Activated T-helper 2 cell treated with anti-CD3 and anti-CD28 coated beads, Interferon-gamma antibody, Interleukin-2, Interleukin-4, amounts not matched to agents 10 μg/mL and 5 μg/mL and 100 μg/mL, durations not matched to agents 14 hours and 24 hours and 36 hours (primary cell): ENCODE measurements around the gene SMYD1. TPM values are rescaled to one million over a fixed set of nuclear protein-coding genes. Genes with fewer than 3 reads are reported as not detected.

Experiments used
- DNase-seq: peaks from one replicate; pipeline ENCODE4 v3.0.0; 2021; ENCODE audit warnings: low spot score
- H3K27ac Mint-ChIP-seq: one replicate; pipeline ENCODE4 v1.8.0; 2021; ENCODE audit warnings: mixed read lengths
- H3K27me3 Mint-ChIP-seq: one replicate; pipeline ENCODE4 v1.8.0; 2021; ENCODE audit warnings: low read depth, mixed read lengths
- H3K36me3 Mint-ChIP-seq: one replicate; pipeline ENCODE4 v1.8.0; 2021; ENCODE audit warnings: low read depth, mixed read lengths
- H3K4me1 Mint-ChIP-seq: one replicate; pipeline ENCODE4 v1.8.0; 2021; ENCODE audit warnings: low read depth, mixed read lengths
- H3K4me3 Mint-ChIP-seq: one replicate; pipeline ENCODE4 v1.8.0; 2021; ENCODE audit warnings: low read depth, mild to moderate bottlenecking, moderate library complexity, mixed read lengths
- H3K9me3 Mint-ChIP-seq: one replicate; pipeline ENCODE4 v1.8.0; 2021; ENCODE audit warnings: mixed read lengths
- intact Hi-C: fragments of 100-400 bp; cut with micrococcal nuclease; formaldehyde crosslinking; loops from one replicate; pipeline ENCODE4 v1.15.1; 2023
- total RNA-seq: library from RNA; stranded (reverse); gene quantifications from 2 replicates; pipeline ENCODE4 v1.2.3, GENCODE V29; 2022

The SMYD1 gene
- total RNA-seq, 1 donor from 2014 or later = not detected

DNA sequence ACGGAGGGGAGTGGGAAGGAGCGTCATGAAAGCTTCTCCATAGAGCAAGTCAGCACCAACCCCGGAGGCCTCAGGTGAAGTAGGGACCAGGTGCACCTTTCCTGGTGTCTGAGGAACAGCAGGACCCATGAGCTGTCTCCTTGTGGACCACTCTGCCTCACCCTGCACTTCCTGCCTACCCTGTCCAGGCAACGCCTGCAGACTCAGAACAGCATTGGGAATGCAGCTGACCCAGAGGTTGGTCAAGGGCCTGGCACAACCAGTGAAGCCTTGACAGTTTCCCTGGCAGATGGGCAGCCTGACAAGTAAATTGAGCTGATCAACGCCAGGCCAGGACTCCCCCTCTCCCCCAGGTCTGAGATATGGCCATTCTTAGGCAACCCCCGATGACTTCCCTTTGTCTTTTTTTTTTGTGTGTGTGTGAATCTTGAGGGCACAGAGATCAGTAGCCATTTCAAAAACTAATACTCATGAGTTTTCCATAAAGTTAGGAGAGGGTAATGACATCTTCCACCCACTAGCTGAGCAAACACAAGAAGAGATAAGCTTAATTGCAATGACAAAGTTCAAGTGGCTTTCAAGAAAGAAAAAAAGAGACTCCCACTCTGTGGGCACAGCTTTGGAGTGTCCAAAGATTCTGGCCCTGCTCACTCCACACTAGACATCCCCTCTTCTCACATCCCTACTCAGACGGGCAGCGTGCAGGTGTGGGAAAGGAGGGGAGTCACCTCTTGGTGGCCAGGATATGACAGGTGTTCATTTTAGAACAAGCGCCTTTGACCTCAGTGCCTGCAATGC, 63.8 kb downstream of the SMYD1 start:
- Mint-ChIP-seq H3K27ac (no peak overlapping the region), H3K4me1 (no peaks in the 10 kb centered on the region), H3K4me3 (no peak overlapping the region), H3K27me3 (peaks cover 14% of the 10 kb centered on the region), H3K9me3 (no peaks in the 10 kb centered on the region), H3K36me3 (no peaks in the 10 kb centered on the region)
- intact Hi-C loops = no loop called here
- no peak for DNase-seq

DNA sequence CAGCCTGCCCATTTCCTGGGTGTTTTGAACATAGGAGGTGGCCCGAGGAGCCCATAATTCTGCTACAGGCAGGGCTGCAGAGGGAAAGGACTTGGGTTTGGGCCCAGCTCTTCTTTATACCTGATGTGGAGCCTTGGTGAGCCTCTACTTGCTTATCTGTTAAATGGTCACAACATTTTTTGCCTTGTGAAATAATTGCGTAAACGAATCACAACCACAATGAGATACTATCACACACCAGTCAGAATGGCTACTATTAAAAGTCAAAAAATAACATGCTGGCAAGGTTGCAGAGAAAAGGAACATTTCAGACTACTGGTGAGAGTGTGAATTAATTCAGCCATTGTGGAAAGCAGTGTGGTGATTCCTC, 64.4 kb downstream of the SMYD1 start:
- no peak overlapping the region for H3K27ac Mint-ChIP-seq
- H3K4me3 Mint-ChIP-seq = no peak overlapping the region
- intact Hi-C loops = no loop called here
- DNase-seq = no peak
- H3K4me1 Mint-ChIP-seq = no peaks in the 10 kb centered on the region
- H3K36me3 Mint-ChIP-seq = no peaks in the 10 kb centered on the region
- H3K27me3 Mint-ChIP-seq = peaks cover 16% of the 10 kb centered on the region
- no peaks in the 10 kb centered on the region for H3K9me3 Mint-ChIP-seq

DNA sequence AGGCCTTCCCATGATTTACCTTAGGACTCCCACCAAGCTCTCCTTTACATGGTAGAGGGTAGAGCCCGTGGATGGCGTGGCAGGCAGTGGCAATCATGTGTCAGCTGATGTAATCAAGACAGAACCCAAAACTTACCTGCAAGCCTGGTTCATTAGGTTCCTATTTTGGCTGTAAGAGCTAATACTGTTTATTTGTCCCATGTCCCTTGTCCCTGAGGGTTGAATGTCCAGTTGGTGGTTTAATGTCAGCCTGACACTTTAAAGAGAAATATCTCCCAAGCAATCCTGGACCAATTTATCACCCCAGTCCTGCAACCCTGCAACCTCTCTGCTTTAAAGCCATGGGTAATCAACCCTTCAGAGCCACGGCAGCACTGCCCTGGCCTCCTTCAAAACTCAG, 66.2 kb downstream of the SMYD1 start:
- no peaks in the 10 kb centered on the region for H3K9me3 Mint-ChIP-seq
- H3K4me1 Mint-ChIP-seq = no peaks in the 10 kb centered on the region
- intact Hi-C loops = no loop called here
- no peak overlapping the region for H3K4me3 Mint-ChIP-seq
- peaks cover 13% of the 10 kb centered on the region for H3K27me3 Mint-ChIP-seq
- no peaks in the 10 kb centered on the region for H3K36me3 Mint-ChIP-seq
- DNase-seq = no peak
- H3K27ac Mint-ChIP-seq = no peak overlapping the region

DNA sequence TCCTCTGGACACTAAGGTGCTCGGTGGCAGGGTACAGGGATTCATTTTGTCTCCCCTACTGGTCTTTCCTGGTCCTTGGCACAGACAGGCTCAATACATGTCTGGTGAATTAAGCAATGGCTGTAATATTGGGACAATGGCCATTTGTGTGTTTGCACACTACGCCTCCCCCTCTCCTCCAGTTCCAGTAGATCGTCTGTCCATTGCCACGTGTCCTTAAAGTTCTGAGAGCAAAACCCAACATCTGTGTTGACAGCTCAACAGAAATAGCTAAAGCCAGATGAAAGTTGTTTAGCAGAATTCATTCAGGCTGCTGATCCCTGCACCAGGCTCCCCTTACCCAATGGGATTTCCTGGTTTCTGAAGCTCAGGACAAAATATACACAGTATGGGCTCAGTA, 69.2 kb downstream of the SMYD1 start:
- Mint-ChIP-seq H3K4me3 (no peak overlapping the region), H3K27ac (no peak overlapping the region), H3K4me1 (no peaks in the 10 kb centered on the region), H3K36me3 (no peaks in the 10 kb centered on the region), H3K27me3 (peaks cover 19% of the 10 kb centered on the region), H3K9me3 (no peaks in the 10 kb centered on the region)
- DNase-seq = no peak
- intact Hi-C loops = no loop called here

DNA sequence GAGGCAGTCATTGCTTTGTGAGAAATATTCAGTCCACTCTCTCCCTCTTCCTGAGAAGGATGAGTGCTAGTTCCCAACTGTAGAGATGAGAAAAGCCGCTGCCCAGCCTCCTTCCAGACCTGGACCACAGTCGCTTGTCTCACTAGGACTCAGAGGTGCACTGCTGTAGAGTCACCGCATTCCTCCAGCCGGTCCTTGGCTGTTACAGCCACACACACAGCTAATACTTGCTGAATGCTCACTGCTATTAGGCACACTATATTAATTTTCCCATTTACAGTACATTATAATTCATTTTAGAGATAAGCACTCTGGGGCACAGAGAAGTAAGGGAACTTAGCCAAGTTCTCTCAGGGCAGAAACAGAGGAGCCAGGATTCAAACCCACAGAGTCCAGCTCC, 70.2 kb downstream of the SMYD1 start:
- H3K27ac Mint-ChIP-seq = no peak overlapping the region
- intact Hi-C loops = no loop called here
- no peak for DNase-seq
- no peaks in the 10 kb centered on the region for H3K9me3 Mint-ChIP-seq
- no peak overlapping the region for H3K4me3 Mint-ChIP-seq
- H3K36me3 Mint-ChIP-seq = no peaks in the 10 kb centered on the region
- H3K27me3 Mint-ChIP-seq = peaks cover 21% of the 10 kb centered on the region
- no peaks in the 10 kb centered on the region for H3K4me1 Mint-ChIP-seq

DNA sequence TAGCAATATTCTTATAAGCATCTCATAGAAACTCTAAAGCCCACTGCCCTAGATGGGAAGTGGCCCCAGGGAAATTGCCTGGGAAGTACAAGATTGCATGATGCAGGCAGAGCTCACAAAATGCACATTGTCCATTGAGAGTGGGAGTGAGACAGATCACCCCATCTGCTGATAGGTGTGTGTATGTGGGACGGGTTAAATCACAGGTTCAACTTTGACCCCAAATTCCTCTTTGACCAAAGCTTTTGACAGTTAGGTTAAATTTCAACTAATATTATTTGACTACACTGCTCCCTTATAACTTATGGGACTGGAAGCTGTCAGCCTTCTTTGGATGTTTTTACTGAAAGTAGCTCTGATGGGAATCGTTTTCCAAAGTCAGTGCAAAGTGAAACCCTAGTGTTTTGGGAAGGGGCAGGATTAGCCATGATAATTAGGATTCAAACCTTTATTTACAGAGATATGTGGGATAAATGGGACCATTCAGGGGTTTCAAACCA, 71.6 kb downstream of the SMYD1 start:
- no peaks in the 10 kb centered on the region for H3K9me3 Mint-ChIP-seq
- H3K27me3 Mint-ChIP-seq = peaks cover 30% of the 10 kb centered on the region
- no peak overlapping the region for H3K4me3 Mint-ChIP-seq
- intact Hi-C loops = no loop called here
- no peak for DNase-seq
- H3K4me1 Mint-ChIP-seq = no peaks in the 10 kb centered on the region
- H3K27ac Mint-ChIP-seq = no peak overlapping the region
- H3K36me3 Mint-ChIP-seq = no peaks in the 10 kb centered on the region

DNA sequence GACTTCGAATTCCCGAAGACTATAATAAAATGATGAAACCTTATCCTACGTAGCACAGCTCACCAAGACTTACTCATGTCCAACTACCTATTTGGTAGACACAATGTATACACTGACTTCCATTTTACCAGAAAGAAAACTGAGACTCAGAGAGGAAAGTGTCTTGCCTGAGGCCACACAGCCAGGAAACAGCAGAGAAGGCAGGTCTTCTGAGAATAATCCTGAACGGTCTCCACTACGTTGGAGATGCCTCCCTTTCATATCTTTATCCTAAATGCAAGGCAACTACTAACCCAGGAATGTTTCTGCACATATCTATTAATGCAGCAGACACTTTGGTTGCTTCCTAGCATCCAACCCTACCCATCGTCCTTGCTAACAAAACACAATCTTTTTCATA, 72.2 kb downstream of the SMYD1 start:
- Mint-ChIP-seq H3K4me3 (no peak overlapping the region), H3K27me3 (peaks cover 31% of the 10 kb centered on the region), H3K9me3 (no peaks in the 10 kb centered on the region), H3K27ac (no peak overlapping the region), H3K4me1 (no peaks in the 10 kb centered on the region), H3K36me3 (no peaks in the 10 kb centered on the region)
- no peak for DNase-seq
- intact Hi-C loops = no loop called here

DNA sequence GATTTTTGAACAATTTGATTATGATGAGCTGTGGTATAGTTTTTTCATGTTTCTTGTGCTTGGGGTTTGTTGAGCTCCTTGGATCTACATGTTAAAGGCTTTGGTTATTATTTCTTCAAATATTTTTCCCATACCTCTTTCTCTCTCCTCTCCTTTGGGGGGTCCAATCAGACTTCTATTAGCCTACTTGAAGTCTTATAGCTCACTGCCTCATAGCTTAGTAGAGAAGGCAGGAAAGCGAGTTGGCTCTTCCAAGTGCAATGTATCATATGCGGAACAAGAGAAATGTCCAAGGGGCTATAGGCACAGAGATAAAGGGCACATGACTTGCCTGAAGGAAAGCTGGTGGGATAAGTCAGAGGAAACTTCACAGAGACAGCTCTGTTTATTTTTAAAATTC, 74.3 kb downstream of the SMYD1 start:
- no peak for DNase-seq
- H3K4me3 Mint-ChIP-seq = no peak overlapping the region
- no peaks in the 10 kb centered on the region for H3K4me1 Mint-ChIP-seq
- H3K36me3 Mint-ChIP-seq = no peaks in the 10 kb centered on the region
- H3K9me3 Mint-ChIP-seq = no peaks in the 10 kb centered on the region
- peaks cover 29% of the 10 kb centered on the region for H3K27me3 Mint-ChIP-seq
- intact Hi-C loops = no loop called here
- no peak overlapping the region for H3K27ac Mint-ChIP-seq

DNA sequence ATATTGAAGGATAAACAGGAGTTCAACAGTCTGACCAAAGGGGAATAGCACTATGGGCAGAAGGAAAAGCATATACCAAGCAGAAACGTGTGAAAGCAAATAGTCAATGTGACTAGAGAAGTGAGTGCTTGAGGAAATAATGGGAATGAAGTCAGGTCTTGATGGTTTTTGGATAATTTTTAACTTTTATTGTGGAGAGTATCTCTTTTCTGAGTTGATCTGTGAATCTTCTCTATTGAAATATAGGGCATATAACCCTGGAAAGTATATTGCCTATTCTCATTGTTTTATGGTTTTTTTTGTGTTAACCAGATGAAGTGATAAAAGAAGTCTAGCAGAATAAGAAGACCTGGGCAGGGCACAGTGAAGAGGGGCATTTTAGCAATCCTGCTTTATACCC, 76.6 kb downstream of the SMYD1 start:
- peaks cover 31% of the 10 kb centered on the region for H3K27me3 Mint-ChIP-seq
- H3K4me1 Mint-ChIP-seq = no peaks in the 10 kb centered on the region
- no peak for DNase-seq
- peaks cover 15% of the 10 kb centered on the region for H3K9me3 Mint-ChIP-seq
- no peaks in the 10 kb centered on the region for H3K36me3 Mint-ChIP-seq
- H3K27ac Mint-ChIP-seq = no peak overlapping the region
- intact Hi-C loops = no loop called here
- no peak overlapping the region for H3K4me3 Mint-ChIP-seq

DNA sequence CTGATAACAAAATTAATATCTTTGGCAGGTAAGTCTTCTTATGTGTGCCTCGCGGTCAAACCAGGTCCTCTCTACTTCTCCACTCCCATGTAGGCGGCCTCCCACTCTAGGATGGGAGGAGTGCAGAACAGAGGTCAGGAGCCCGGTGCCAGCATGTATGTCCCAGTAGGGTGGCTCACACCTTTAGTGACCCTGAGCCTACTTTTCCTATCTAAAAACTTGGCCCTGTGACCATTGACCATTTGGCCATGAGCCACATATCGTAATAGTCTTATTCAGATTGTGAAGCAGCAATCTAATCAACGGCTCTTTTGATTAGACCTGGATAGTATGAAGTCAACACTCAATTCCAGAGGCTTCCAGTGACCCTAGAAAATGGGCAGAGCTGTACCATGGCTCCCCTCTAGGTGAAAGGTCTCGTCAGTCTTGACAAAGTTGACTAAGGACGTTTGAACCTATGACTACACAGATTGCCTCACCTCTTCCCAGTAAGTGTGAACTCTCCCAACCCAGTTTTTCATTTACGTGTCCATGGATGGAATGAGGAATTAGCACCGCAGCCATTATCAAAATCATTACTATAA, 77.4 kb downstream of the SMYD1 start:
- DNase-seq = no peak
- Mint-ChIP-seq H3K27ac (no peak overlapping the region), H3K4me1 (no peaks in the 10 kb centered on the region), H3K9me3 (peaks cover 17% of the 10 kb centered on the region), H3K36me3 (no peaks in the 10 kb centered on the region), H3K27me3 (peaks cover 32% of the 10 kb centered on the region), H3K4me3 (no peak overlapping the region)
- intact Hi-C loops = no loop called here

DNA sequence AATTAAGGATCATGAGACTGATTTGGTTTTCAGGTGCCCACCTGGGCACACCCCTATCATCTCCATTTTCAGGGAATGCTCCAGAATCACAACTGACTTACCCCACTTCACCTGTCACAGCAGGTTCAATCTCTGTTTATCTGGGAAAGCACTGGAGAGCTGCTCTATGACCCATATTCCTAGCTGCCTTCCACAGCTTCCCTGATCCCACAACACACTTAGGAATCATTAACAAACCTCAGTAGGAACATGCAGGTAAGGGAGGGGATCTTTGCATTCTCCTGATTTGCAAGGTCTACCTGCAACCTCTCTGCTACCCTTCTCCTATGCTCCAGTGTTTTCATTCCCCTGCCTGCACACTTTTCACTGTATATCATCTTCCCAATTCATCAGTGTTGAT, 79.0 kb downstream of the SMYD1 start:
- DNase-seq = no peak
- H3K4me3 Mint-ChIP-seq = no peak overlapping the region
- H3K27ac Mint-ChIP-seq = no peak overlapping the region
- intact Hi-C loops = no loop called here
- peaks cover 17% of the 10 kb centered on the region for H3K9me3 Mint-ChIP-seq
- no peaks in the 10 kb centered on the region for H3K4me1 Mint-ChIP-seq
- peaks cover 27% of the 10 kb centered on the region for H3K27me3 Mint-ChIP-seq
- H3K36me3 Mint-ChIP-seq = no peaks in the 10 kb centered on the region

DNA sequence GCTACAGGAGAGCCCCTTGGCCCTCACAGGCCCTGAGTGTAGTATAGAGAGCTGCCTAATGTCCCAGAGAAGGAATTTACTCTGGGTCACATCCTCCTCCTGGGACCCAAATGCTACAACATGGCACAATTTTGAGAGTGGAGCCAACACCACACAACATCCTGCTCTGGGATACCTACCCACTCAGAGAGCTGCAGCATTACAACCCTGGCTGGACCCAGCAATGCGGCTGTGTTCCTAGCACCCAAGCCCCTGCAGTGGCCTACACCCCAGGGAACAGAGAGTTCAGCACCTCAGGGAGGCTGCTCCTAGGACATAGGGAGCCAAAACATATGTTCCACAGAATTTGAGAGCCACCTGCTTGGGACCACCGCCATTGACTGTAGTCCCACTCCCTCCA, 79.5 kb downstream of the SMYD1 start:
- peaks cover 21% of the 10 kb centered on the region for H3K9me3 Mint-ChIP-seq
- H3K27ac Mint-ChIP-seq = no peak overlapping the region
- no peak for DNase-seq
- intact Hi-C loops = no loop called here
- H3K36me3 Mint-ChIP-seq = no peaks in the 10 kb centered on the region
- H3K4me1 Mint-ChIP-seq = no peaks in the 10 kb centered on the region
- no peak overlapping the region for H3K4me3 Mint-ChIP-seq
- H3K27me3 Mint-ChIP-seq = peaks cover 28% of the 10 kb centered on the region

DNA sequence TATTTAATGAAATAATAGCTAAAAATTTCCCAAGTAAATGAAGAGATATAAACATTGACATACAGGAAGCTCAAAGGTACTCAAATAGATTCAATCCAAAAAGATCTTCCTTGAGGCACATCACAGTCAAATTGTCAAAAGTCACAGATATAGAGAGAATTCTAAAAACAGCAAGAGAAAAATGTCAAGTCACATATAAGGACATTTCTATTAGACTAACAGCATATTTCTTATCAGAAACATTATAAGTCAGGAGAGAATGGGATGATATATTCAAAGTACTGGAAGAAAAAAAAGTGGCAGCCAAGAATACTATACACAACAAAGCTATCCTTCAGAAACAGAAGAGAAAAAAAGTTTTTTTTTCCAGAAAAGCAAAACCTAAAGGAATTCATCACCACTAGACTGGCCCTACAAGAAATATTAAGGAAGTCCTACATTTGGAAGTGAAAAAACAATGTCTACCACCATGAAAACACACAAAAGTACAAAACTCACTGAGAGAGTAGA, 81.4 kb downstream of the SMYD1 start:
- Mint-ChIP-seq H3K36me3 (no peaks in the 10 kb centered on the region), H3K4me3 (no peak overlapping the region), H3K4me1 (no peaks in the 10 kb centered on the region), H3K27ac (no peak overlapping the region), H3K27me3 (peaks cover 27% of the 10 kb centered on the region), H3K9me3 (peaks cover 26% of the 10 kb centered on the region)
- DNase-seq = no peak
- intact Hi-C loops = no loop called here
